Caco-2 (cell line): ENCODE data around the gene COA7. TPM values are rescaled to one million over a fixed set of nuclear protein-coding genes. Genes with fewer than 3 reads are reported as not detected.

Experiments
- BruUV-seq: library from RNA; stranded (reverse); fragments of 400-500 nt; replicated peaks from 2 replicates; lab custom pipeline; 2021; lab: Mats Ljungman, UMichigan
- CTCF ChIA-PET: fragments of 300-600 bp; sonication (Branson Sonifier 250); formaldehyde crosslinking; loops from one replicate; lab custom pipeline; 2022; ENCODE audit warnings: antibody characterized with exemption; lab: Charles Lee
- POLR2A ChIA-PET: fragments of 300-600 bp; sonication (Branson Sonifier 250); formaldehyde crosslinking; loops from one replicate; lab custom pipeline; 2022; ENCODE audit warnings: antibody characterized with exemption; lab: Charles Lee
- DNase-seq, 2 experiments: peaks; one replicate each; pipeline versions ENCODE4 v3.0.0 to v3.0.0-alpha.2; 2020 to 2022
- H3K27me3 ChIP-seq: replicated peaks from 2 replicates; pipeline ENCODE4 v1.6.0; 2011; ENCODE audit warnings: low read length; ENCODE audit not compliant: control insufficient read depth, insufficient read depth
- H3K36me3 ChIP-seq: 2 replicates; pipeline ENCODE4 v1.5.1; 2011; ENCODE audit warnings: low read length; ENCODE audit not compliant: control insufficient read depth, insufficient read depth
- H3K4me1 ChIP-seq: fragments of 250-450 bp; sonication (Bioruptor Pico); 2 replicates; pipeline ENCODE4 v1.5.1; 2020; ENCODE audit warnings: mild to moderate bottlenecking
- H3K4me3 ChIP-seq: 2 replicates; pipeline ENCODE4 v1.5.1; 2011; ENCODE audit warnings: low read depth, mild to moderate bottlenecking, control low read depth, low read length
- H3K9me3 ChIP-seq: fragments of 250-450 bp; sonication (Bioruptor Pico); 2 replicates; pipeline ENCODE4 v1.5.1; 2020; ENCODE audit warnings: mild to moderate bottlenecking, moderate library complexity
- H3K27ac Mint-ChIP-seq: one replicate; pipeline ENCODE4 v1.8.0; 2022; ENCODE audit warnings: mixed read lengths; ENCODE audit not compliant: unreplicated experiment
- H3K27me3 Mint-ChIP-seq: one replicate; pipeline ENCODE4 v1.8.0; 2022; ENCODE audit warnings: mixed read lengths; ENCODE audit not compliant: insufficient read depth, unreplicated experiment
- H3K36me3 Mint-ChIP-seq: one replicate; pipeline ENCODE4 v1.8.0; 2022; ENCODE audit warnings: mild to moderate bottlenecking, mixed read lengths; ENCODE audit not compliant: insufficient read depth, unreplicated experiment
- H3K4me1 Mint-ChIP-seq: one replicate; pipeline ENCODE4 v1.8.0; 2022; ENCODE audit warnings: low read depth, mixed read lengths; ENCODE audit not compliant: unreplicated experiment
- H3K4me3 Mint-ChIP-seq: one replicate; pipeline ENCODE4 v1.8.0; 2022; ENCODE audit warnings: mild to moderate bottlenecking, moderate library complexity, mixed read lengths; ENCODE audit not compliant: unreplicated experiment
- H3K9me3 Mint-ChIP-seq: one replicate; pipeline ENCODE4 v1.8.0; 2022; ENCODE audit warnings: mixed read lengths; ENCODE audit not compliant: unreplicated experiment
- intact Hi-C: fragments of 100-400 bp; cut with micrococcal nuclease; formaldehyde crosslinking; loops from one replicate; pipeline ENCODE4 v1.10.0; 2022; ENCODE audit not compliant: unreplicated experiment
- total RNA-seq: library from RNA; stranded (reverse); gene quantifications from 2 replicates; pipeline ENCODE4 v1.2.3, GENCODE V29; 2022
- TF ChIP-seq, protein P1 (sequence below), 2 experiments: fragments of 200-600 bp in 1 of 2; IDR thresholded peaks; 1 replicate in 1 of 2; 2 replicates in 1 of 2; pipeline versions ENCODE4 v1.5.1 to v1.8.0; 2011 to 2022; ENCODE audit warnings: antibody characterized with exemption in 1 of 2, control low read depth in 1 of 2, inconsistent platforms in 1 of 2, low read depth in 1 of 2, low read length in 1 of 2, mild to moderate bottlenecking in 1 of 2, moderate library complexity in 1 of 2; ENCODE audit not compliant: insufficient read depth in 1 of 2, severe bottlenecking in 1 of 2, unreplicated experiment in 1 of 2

COA7 gene
- total RNA-seq, 1 experiment from 2014 or later = 40.2 TPM

- TF ChIP-seq, protein P1, sequence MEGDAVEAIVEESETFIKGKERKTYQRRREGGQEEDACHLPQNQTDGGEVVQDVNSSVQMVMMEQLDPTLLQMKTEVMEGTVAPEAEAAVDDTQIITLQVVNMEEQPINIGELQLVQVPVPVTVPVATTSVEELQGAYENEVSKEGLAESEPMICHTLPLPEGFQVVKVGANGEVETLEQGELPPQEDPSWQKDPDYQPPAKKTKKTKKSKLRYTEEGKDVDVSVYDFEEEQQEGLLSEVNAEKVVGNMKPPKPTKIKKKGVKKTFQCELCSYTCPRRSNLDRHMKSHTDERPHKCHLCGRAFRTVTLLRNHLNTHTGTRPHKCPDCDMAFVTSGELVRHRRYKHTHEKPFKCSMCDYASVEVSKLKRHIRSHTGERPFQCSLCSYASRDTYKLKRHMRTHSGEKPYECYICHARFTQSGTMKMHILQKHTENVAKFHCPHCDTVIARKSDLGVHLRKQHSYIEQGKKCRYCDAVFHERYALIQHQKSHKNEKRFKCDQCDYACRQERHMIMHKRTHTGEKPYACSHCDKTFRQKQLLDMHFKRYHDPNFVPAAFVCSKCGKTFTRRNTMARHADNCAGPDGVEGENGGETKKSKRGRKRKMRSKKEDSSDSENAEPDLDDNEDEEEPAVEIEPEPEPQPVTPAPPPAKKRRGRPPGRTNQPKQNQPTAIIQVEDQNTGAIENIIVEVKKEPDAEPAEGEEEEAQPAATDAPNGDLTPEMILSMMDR (IDR thresholded peaks at IDR 0.05; ENCODE audit: insufficient read depth in 1 of 2, low read depth in 1 of 2, low read length in 1 of 2, severe bottlenecking in 1 of 2, unreplicated experiment in 1 of 2) = no peak
- H3K27me3 ChIP-seq = no peaks in the 10 kb centered on the region
- POLR2A ChIA-PET = no interaction called here
- H3K4me1 Mint-ChIP-seq = peaks cover 8% of the 10 kb centered on the region
- no peak for DNase-seq
- CTCF ChIA-PET = interaction anchor here (0.6 kb wide), 1 partner anchor 867 kb away, joined by 7 read pairs; no protein-coding TSS in a partner anchor
- peaks cover 14% of the 10 kb centered on the region for H3K4me1 ChIP-seq
- peaks cover 5% of the 10 kb centered on the region for H3K36me3 Mint-ChIP-seq
- H3K9me3 Mint-ChIP-seq = no peaks in the 10 kb centered on the region
- H3K9me3 ChIP-seq = no peaks in the 10 kb centered on the region; the same call in 1 of the 2 replicates
- no TSS peak for BruUV-seq
- no peaks in the 10 kb centered on the region for H3K27me3 Mint-ChIP-seq
- H3K4me3 ChIP-seq = no peak overlapping the region
- H3K4me3 Mint-ChIP-seq = no peak overlapping the region
- H3K36me3 ChIP-seq = no peaks in the 10 kb centered on the region
- intact Hi-C loops = no loop called here
- no peak overlapping the region for H3K27ac Mint-ChIP-seq
These were observed 62.6 kb downstream of the COA7 start for GRCh38 chr1:52635321-52636089.

Other genes starting within 250 kb of the COA7 start
- gene TUT4, start 145.3 kb downstream of the COA7 start, total RNA-seq = 54.9 and 57.6 TPM in 2 replicates
- gene GPX7, start 96.0 kb downstream of the COA7 start, total RNA-seq = 19.4 and 21.7 TPM in 2 replicates
- 3.2 and 3.7 TPM in 2 replicates for gene SHISAL2A, start 65.2 kb downstream of the COA7 start, total RNA-seq
- gene ZYG11B, start 28.1 kb upstream of the COA7 start, total RNA-seq = 15.8 and 17.1 TPM in 2 replicates
- gene ZYG11A, start 144.4 kb upstream of the COA7 start, total RNA-seq = 2.3 and 2.4 TPM in 2 replicates
- 52.6 and 53.8 TPM in 2 replicates for gene ECHDC2, start 223.4 kb upstream of the COA7 start, total RNA-seq
- 67.0 and 74.5 TPM in 2 replicates for gene SCP2, start 228.9 kb upstream of the COA7 start, total RNA-seq